Keratinocyte (primary cell): ENCODE data around the gene CSNK1G1. TPM values are rescaled to one million over a fixed set of nuclear protein-coding genes. Genes with fewer than 3 reads are reported as not detected.

Experiments used
- DNase-seq: peaks from one replicate; pipeline ENCODE4 v3.0.0-alpha.2; 2011; ENCODE audit warnings: low read depth, missing footprints, low spot score
- FAIRE-seq: peaks from 2 replicates; lab custom pipeline; 2011; peaks lifted over from hg19 to GRCh38; lab: Jason Lieb, UNC
- H2AFZ ChIP-seq: 2 replicates; pipeline ENCODE4 v1.6.0; 2012; ENCODE audit warnings: low read length, control low read depth, inconsistent platforms; ENCODE audit not compliant: control insufficient read depth
- H3K27ac ChIP-seq: 2 replicates; pipeline ENCODE4 v1.5.1; 2011; ENCODE audit warnings: low read length; ENCODE audit not compliant: control insufficient read depth, insufficient read depth
- H3K27me3 ChIP-seq: 3 replicates; pipeline ENCODE4 v1.6.0; 2011; ENCODE audit warnings: low read length; ENCODE audit not compliant: control insufficient read depth, insufficient read depth; ENCODE audit errors: extremely low read depth
- H3K36me3 ChIP-seq, 2 experiments: 2 replicates in 1 of 2; 3 replicates in 1 of 2; pipeline ENCODE4 v1.5.1; 2011; ENCODE audit warnings: low read length in 2 of 2, mild to moderate bottlenecking in 1 of 2; ENCODE audit not compliant: control insufficient read depth in 2 of 2, insufficient read depth in 2 of 2; ENCODE audit errors: extremely low read depth in 1 of 2
- H3K4me1 ChIP-seq: 3 replicates; pipeline ENCODE4 v1.5.1; 2011; ENCODE audit warnings: low read length; ENCODE audit not compliant: control insufficient read depth, insufficient read depth; ENCODE audit errors: extremely low read depth
- H3K4me2 ChIP-seq: 3 replicates; pipeline ENCODE4 v1.6.0; 2011; ENCODE audit warnings: low read depth, low read length; ENCODE audit not compliant: control insufficient read depth, insufficient read depth; ENCODE audit errors: extremely low read depth
- H3K4me3 ChIP-seq, 3 experiments: fragments of 200-600 bp in 1 of 3; sonication (generic) in 1 of 3; 2 replicates in 2 of 3; 3 replicates in 1 of 3; pipeline ENCODE4 v1.5.1; 2011 to 2016; ENCODE audit warnings: low read length in 3 of 3, mild to moderate bottlenecking in 3 of 3, control low read depth in 2 of 3, inconsistent platforms in 1 of 3, low read depth in 1 of 3, mixed read lengths in 1 of 3, mixed run types in 1 of 3, moderate library complexity in 1 of 3; ENCODE audit not compliant: control insufficient read depth in 2 of 3, insufficient read depth in 2 of 3; ENCODE audit errors: extremely low read depth in 1 of 3
- H3K79me2 ChIP-seq: 2 replicates; pipeline ENCODE4 v1.6.0; 2012; ENCODE audit warnings: low read length; ENCODE audit not compliant: control insufficient read depth, insufficient read depth
- H3K9ac ChIP-seq: 3 replicates; pipeline ENCODE4 v1.6.0; 2011; ENCODE audit warnings: low read length; ENCODE audit not compliant: control insufficient read depth, insufficient read depth; ENCODE audit errors: extremely low read depth
- H3K9me1 ChIP-seq: 3 replicates; pipeline ENCODE4 v1.6.0; 2011; ENCODE audit warnings: low read length; ENCODE audit not compliant: control insufficient read depth, insufficient read depth; ENCODE audit errors: extremely low read depth
- H3K9me3 ChIP-seq: 2 replicates; pipeline ENCODE4 v1.5.1; 2012; ENCODE audit warnings: low read depth, low read length; ENCODE audit not compliant: control insufficient read depth
- H4K20me1 ChIP-seq: 3 replicates; pipeline ENCODE4 v1.6.0; 2011; ENCODE audit warnings: low read length; ENCODE audit not compliant: control insufficient read depth, insufficient read depth; ENCODE audit errors: extremely low read depth
- EZH2 ChIP-seq: IDR thresholded peaks from one replicate; pipeline ENCODE4 v1.6.1; 2012; ENCODE audit warnings: inconsistent platforms, mild to moderate bottlenecking, low read length, moderate library complexity
- dilution Hi-C: fragments of 300-500 bp; cut with MboI; formaldehyde crosslinking; loops from one replicate; pipeline ENCODE4 v1.7.0; 2020; ENCODE audit warnings: low sequenced_read_pairs; ENCODE audit not compliant: extremely low pct_ligation_motif_present
- polyA plus RNA-seq, 5 experiments: library from polyadenylated mRNA; depleted of rRNA in 3 of 5; stranded (reverse) in 3 of 5; stranded (forward) in 1 of 5; unstranded in 1 of 5; fragments of >200 nt; gene quantifications; 1 replicate in 1 of 5; 2 replicates in 3 of 5; 3 replicates in 1 of 5; pipeline versions ENCODE4 v1.2.1 to v1.2.3, GENCODE V29; 2011 to 2012; ENCODE audit warnings: missing spikeins in 2 of 5, low read depth in 1 of 5, low replicate concordance in 1 of 5
- TF ChIP-seq, protein P1 (sequence below), 3 experiments: IDR thresholded peaks in 1 of 3; conservative IDR thresholded peaks in 1 of 3; optimal IDR thresholded peaks in 1 of 3; 2 replicates in 2 of 3; 3 replicates in 1 of 3; pipeline versions ENCODE3 to v1.5.1; 2011; ENCODE audit warnings: low read length in 3 of 3, mild to moderate bottlenecking in 3 of 3, moderate library complexity in 2 of 3, control low read depth in 1 of 3, inconsistent platforms in 1 of 3; ENCODE audit not compliant: insufficient read depth in 2 of 3; ENCODE audit errors: extremely low read depth in 1 of 3

CSNK1G1 gene
- polyA plus RNA-seq, 1 donor (not counting 4 experiments of a cell fraction or from before 2014, with no cell fraction given) = 28.9 TPM

DNA sequence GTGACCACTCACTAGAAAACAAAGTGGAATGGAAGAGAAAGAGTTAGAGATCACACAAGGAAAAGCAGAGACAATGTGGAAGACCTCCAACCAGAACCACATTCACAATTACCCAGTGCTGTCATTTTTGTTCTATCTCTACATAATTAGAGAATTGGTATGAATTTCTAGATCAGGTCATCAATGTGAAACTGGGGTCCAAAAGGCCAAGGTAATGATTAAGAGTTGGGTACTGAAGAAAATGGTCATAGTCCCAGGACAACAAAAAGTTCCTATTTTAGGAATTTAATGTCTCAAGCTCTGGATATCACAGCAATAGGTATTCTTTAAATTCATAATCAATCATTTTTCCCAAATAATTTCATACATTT, 108.5 kb downstream of the CSNK1G1 start:
- Histone ChIP-seq H3K4me2 (no peak overlapping the region), H3K4me3 (no peak overlapping the region)
- TF ChIP-seq EZH2 = no peak
- TF ChIP-seq, protein P1, sequence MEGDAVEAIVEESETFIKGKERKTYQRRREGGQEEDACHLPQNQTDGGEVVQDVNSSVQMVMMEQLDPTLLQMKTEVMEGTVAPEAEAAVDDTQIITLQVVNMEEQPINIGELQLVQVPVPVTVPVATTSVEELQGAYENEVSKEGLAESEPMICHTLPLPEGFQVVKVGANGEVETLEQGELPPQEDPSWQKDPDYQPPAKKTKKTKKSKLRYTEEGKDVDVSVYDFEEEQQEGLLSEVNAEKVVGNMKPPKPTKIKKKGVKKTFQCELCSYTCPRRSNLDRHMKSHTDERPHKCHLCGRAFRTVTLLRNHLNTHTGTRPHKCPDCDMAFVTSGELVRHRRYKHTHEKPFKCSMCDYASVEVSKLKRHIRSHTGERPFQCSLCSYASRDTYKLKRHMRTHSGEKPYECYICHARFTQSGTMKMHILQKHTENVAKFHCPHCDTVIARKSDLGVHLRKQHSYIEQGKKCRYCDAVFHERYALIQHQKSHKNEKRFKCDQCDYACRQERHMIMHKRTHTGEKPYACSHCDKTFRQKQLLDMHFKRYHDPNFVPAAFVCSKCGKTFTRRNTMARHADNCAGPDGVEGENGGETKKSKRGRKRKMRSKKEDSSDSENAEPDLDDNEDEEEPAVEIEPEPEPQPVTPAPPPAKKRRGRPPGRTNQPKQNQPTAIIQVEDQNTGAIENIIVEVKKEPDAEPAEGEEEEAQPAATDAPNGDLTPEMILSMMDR (optimal IDR thresholded peaks at IDR 0.05 in 1 of 3, IDR thresholded peaks at IDR 0.05 in 1 of 3, conservative IDR thresholded peaks at IDR 0.05 in 1 of 3; ENCODE audit: extremely low read depth in 1 of 3, insufficient read depth in 2 of 3, low read length in 3 of 3) = no peak

GRCh38 chr15:64246364-64247189, 109.4 kb downstream of the CSNK1G1 start:
- H4K20me1 ChIP-seq = no peaks in the 10 kb centered on the region
- peak overlapping the region; percentile 63 for H3K27ac ChIP-seq
- DNase-seq (peak; percentile 45), FAIRE-seq (peak; percentile 87)
- dilution Hi-C loops = no loop called here
- no peak overlapping the region for H2AFZ ChIP-seq
- peak overlapping the region; percentile 55 for H3K4me2 ChIP-seq
- H3K9me3 ChIP-seq = no peaks in the 10 kb centered on the region
- peak overlapping the region; percentile 45 for H3K9ac ChIP-seq
- H3K4me3 ChIP-seq = no peak overlapping the region
- no peaks in the 10 kb centered on the region for H3K27me3 ChIP-seq
- H3K4me1 ChIP-seq = peaks cover 34% of the 10 kb centered on the region
- no peaks in the 10 kb centered on the region for H3K9me1 ChIP-seq
- H3K79me2 ChIP-seq = peaks cover 41% of the 10 kb centered on the region
- TF ChIP-seq EZH2 = no peak
- TF ChIP-seq, protein P1 (optimal IDR thresholded peaks at IDR 0.05 in 1 of 3, IDR thresholded peaks at IDR 0.05 in 1 of 3, conservative IDR thresholded peaks at IDR 0.05 in 1 of 3; ENCODE audit: extremely low read depth in 1 of 3, insufficient read depth in 2 of 3, low read length in 3 of 3) = no peak
- H3K36me3 ChIP-seq = peaks cover 0 to 2% of the 10 kb centered on the region in 2 experiments

More for the DNA sequence above, 108.5 kb downstream of the CSNK1G1 start:
- Histone ChIP-seq H3K36me3 (peaks cover 0 to 2% of the 10 kb centered on the region in 2 experiments), H2AFZ (no peak overlapping the region), H3K9me3 (no peaks in the 10 kb centered on the region), H3K9me1 (no peaks in the 10 kb centered on the region), H3K79me2 (peaks cover 35% of the 10 kb centered on the region), H3K27me3 (no peaks in the 10 kb centered on the region), H3K27ac (peak overlapping the region; percentile 63), H4K20me1 (no peaks in the 10 kb centered on the region), H3K4me1 (peaks cover 34% of the 10 kb centered on the region), H3K9ac (peak overlapping the region; percentile 2)
- FAIRE-seq (no peak), DNase-seq (no peak)
- dilution Hi-C loops = no loop called here
